K562 (cell line): ENCODE data around the gene USP28. TPM values are rescaled to one million over a fixed set of nuclear protein-coding genes. Genes with fewer than 3 reads are reported as not detected.

Experiments
- ATAC-seq: fragments of 200-7000 bp; cut with Tn5 transposase; 3 replicates; pipeline ENCODE4 v1.9.1; 2020; ENCODE audit warnings: moderate library complexity
- BruUV-seq: library from RNA; stranded (reverse); fragments of 400-500 nt; replicated peaks from 2 replicates; lab custom pipeline; 2021; lab: Mats Ljungman, UMichigan
- CTCF ChIA-PET: fragments of 300-600 bp; formaldehyde crosslinking; extraction: SDS; loops from one replicate; lab custom pipeline; 2021; ENCODE audit warnings: low intra/inter-chr PET ratio; lab: Yijun Ruan, JAX
- POLR2A ChIA-PET: fragments of 300-600, 350-650 bp; sonication (Branson Sonifier 250); formaldehyde crosslinking; extraction: SDS; loops from one replicate; lab custom pipeline; 2021; ENCODE audit warnings: antibody characterized with exemption, inconsistent platforms; lab: Yijun Ruan, JAX
- DNase-seq, 4 experiments: peaks; one replicate each; pipeline versions ENCODE4 v3.0.0 to v3.0.0-alpha.2; 2011 to 2018; ENCODE audit warnings: low spot score in 3 of 4, mixed read lengths in 3 of 4; ENCODE audit errors: extremely low read depth in 1 of 4
- FAIRE-seq: peaks from 2 replicates; lab custom pipeline; 2011; peaks lifted over from hg19 to GRCh38; lab: Jason Lieb, UNC
- H2AFZ ChIP-seq: 2 replicates; pipeline ENCODE4 v1.6.0; 2011; ENCODE audit warnings: low read depth, low read length, control low read depth, inconsistent platforms
- H3K27ac ChIP-seq: fragments of 200-600 bp; 3 replicates; pipeline ENCODE4 v1.8.0; 2011; ENCODE audit warnings: low read depth, mild to moderate bottlenecking, control low read depth, inconsistent platforms, low read length, moderate library complexity, mixed read lengths; ENCODE audit errors: extremely low read depth
- H3K27me3 ChIP-seq, 2 experiments: fragments of 300-600 bp in 1 of 2; 2 replicates in 1 of 2; 3 replicates in 1 of 2; pipeline versions ENCODE4 v1.6.0 to v1.8.0; 2011; ENCODE audit warnings: inconsistent platforms in 2 of 2, low read length in 2 of 2, mild to moderate bottlenecking in 1 of 2, mixed read lengths in 1 of 2, moderate library complexity in 1 of 2; ENCODE audit not compliant: control insufficient read depth in 2 of 2, insufficient read depth in 2 of 2
- H3K36me3 ChIP-seq: fragments of 300-600 bp; 3 replicates; pipeline ENCODE4 v1.8.0; 2011; ENCODE audit warnings: mild to moderate bottlenecking, low read length, inconsistent platforms; ENCODE audit not compliant: control insufficient read depth, insufficient read depth
- H3K4me1 ChIP-seq, 2 experiments: fragments of 200-600 bp in 1 of 2; replicated peaks in 1 of 2; 2 replicates in 1 of 2; 3 replicates in 1 of 2; pipeline versions ENCODE4 v1.5.1 to v1.8.0; 2011; ENCODE audit warnings: inconsistent platforms in 2 of 2, low read length in 2 of 2, mild to moderate bottlenecking in 1 of 2, mixed read lengths in 1 of 2, moderate library complexity in 1 of 2; ENCODE audit not compliant: control insufficient read depth in 2 of 2, insufficient read depth in 2 of 2
- H3K4me2 ChIP-seq: 2 replicates; pipeline ENCODE4 v1.6.1; 2011; ENCODE audit warnings: low read length, control low read depth, inconsistent platforms, mixed read lengths; ENCODE audit not compliant: insufficient read depth
- H3K4me3 ChIP-seq: fragments of 200-600 bp; sonication (generic), shearing (Covaris generic); 2 replicates; pipeline ENCODE4 v1.5.1; 2016; ENCODE audit warnings: control low read depth, inconsistent platforms
- H3K79me2 ChIP-seq: fragments of 200-600 bp; 3 replicates; pipeline ENCODE4 v1.8.0; 2011; ENCODE audit warnings: low read length, inconsistent platforms; ENCODE audit not compliant: control insufficient read depth, insufficient read depth
- H3K9ac ChIP-seq, 2 experiments: 2 replicates each; pipeline versions ENCODE4 v1.6.0 to v1.6.1; 2011; ENCODE audit warnings: low read depth in 2 of 2, low read length in 2 of 2, control low read depth in 1 of 2, inconsistent platforms in 1 of 2, mild to moderate bottlenecking in 1 of 2, mixed read lengths in 1 of 2; ENCODE audit not compliant: insufficient read depth in 1 of 2
- H3K9me1 ChIP-seq: one replicate; pipeline ENCODE4 v1.6.0; 2011; ENCODE audit warnings: inconsistent platforms, mild to moderate bottlenecking, low read length, moderate library complexity; ENCODE audit not compliant: control insufficient read depth, insufficient read depth
- H3K9me3 ChIP-seq: replicated peaks from 2 replicates; pipeline ENCODE4 v1.5.1; 2011; ENCODE audit warnings: low read depth, low read length, inconsistent platforms; ENCODE audit not compliant: control insufficient read depth, insufficient read depth
- H4K20me1 ChIP-seq: replicated peaks from 2 replicates; pipeline ENCODE4 v1.6.1; 2011; ENCODE audit warnings: low read length, inconsistent platforms, mixed read lengths; ENCODE audit not compliant: control insufficient read depth, insufficient read depth
- CGGBP1 ChIP-seq: fragments of 250-450 bp; sonication (Bioruptor Pico); IDR thresholded peaks from 2 replicates; pipeline ENCODE4 v1.9.0; 2021; ENCODE audit warnings: mild to moderate bottlenecking
- DDX20 ChIP-seq: fragments of 450-650 bp; IDR thresholded peaks from 2 replicates; pipeline ENCODE4 v1.6.1; 2016; ENCODE audit warnings: missing genetic modification characterization, low read depth, mild to moderate bottlenecking, missing compliant biosample characterization, moderate library complexity
- FOXK1 ChIP-seq: sonication (generic); formaldehyde crosslinking; IDR thresholded peaks from 2 replicates; pipeline ENCODE4 v1.8.0; 2022; ENCODE audit warnings: missing genetic modification reagents, mild to moderate bottlenecking, borderline replicate concordance
- FOXK2 ChIP-seq, 2 experiments: fragments of 450-650 bp; IDR thresholded peaks in 1 of 2; conservative IDR thresholded peaks in 1 of 2; 2 replicates each; pipeline ENCODE4 v1.6.1; 2016; ENCODE audit warnings: low read depth in 2 of 2, mild to moderate bottlenecking in 1 of 2
- HEY1 ChIP-seq: fragments of 250-450 bp; sonication (Bioruptor Pico); IDR thresholded peaks from 2 replicates; pipeline ENCODE4 v1.5.0; 2020; ENCODE audit warnings: mild to moderate bottlenecking, moderate library complexity, borderline replicate concordance
- JUND ChIP-seq, 2 experiments: IDR thresholded peaks; 2 replicates in 1 of 2; 3 replicates in 1 of 2; pipeline ENCODE4 v1.6.1; 2011; ENCODE audit warnings: borderline replicate concordance in 2 of 2, low read depth in 2 of 2, low read length in 2 of 2, improper control_type of control experiment in 1 of 2, missing biosample characterization in 1 of 2, missing genetic modification characterization in 1 of 2, missing genetic modification reagents in 1 of 2
- MLX ChIP-seq, 2 experiments: fragments of 450-650 bp in 1 of 2; sonication (generic) in 1 of 2; formaldehyde crosslinking; conservative IDR thresholded peaks; 2 replicates each; pipeline versions ENCODE4 v1.4.0 to v1.8.1; 2020 to 2022; ENCODE audit warnings: mild to moderate bottlenecking in 1 of 2, missing genetic modification reagents in 1 of 2
- RAD21 ChIP-seq, 2 experiments: fragments of 250-450 bp in 1 of 2; fragments of 450-650 bp in 1 of 2; sonication (Bioruptor Pico) in 1 of 2; formaldehyde crosslinking in 1 of 2; IDR thresholded peaks in 1 of 2; conservative IDR thresholded peaks in 1 of 2; 2 replicates each; pipeline versions ENCODE4 v1.4.0 to v1.8.0; 2020 to 2022; ENCODE audit warnings: mild to moderate bottlenecking in 2 of 2, moderate library complexity in 1 of 2
- SMC3 ChIP-seq: conservative IDR thresholded peaks from 2 replicates; pipeline ENCODE4 v1.6.1; 2011; ENCODE audit warnings: low read depth, low read length, improper control_type of control experiment; ENCODE audit not compliant: insufficient read depth
- ZBTB12 ChIP-seq: fragments of 250-450 bp; sonication (Bioruptor Pico); IDR thresholded peaks from 2 replicates; pipeline ENCODE4 v1.4.0; 2020
- ZBTB8A ChIP-seq: fragments of 450-650 bp; IDR thresholded peaks from 2 replicates; pipeline ENCODE4 v1.6.1; 2018; ENCODE audit warnings: mild to moderate bottlenecking, moderate library complexity; ENCODE audit not compliant: partially characterized antibody
- WGBS: fragments of 100-300 bp; shearing (Covaris generic); methylation state at CpG from one replicate; pipeline ENCODE4 v1.1.6; 2016; ENCODE audit warnings: low coverage, mixed read lengths; ENCODE audit not compliant: insufficient coverage; ENCODE audit errors: missing lambda C conversion rate; 5-methylcytosine and 5-hydroxymethylcytosine counted together
- in situ Hi-C: fragments of 300-500 bp; cut with MboI; formaldehyde crosslinking; loops from 4 replicates; pipeline ENCODE4 v1.15.0; 2018; ENCODE audit warnings: inconsistent platforms, mixed read lengths
- intact Hi-C: fragments of 100-400 bp; cut with micrococcal nuclease; formaldehyde crosslinking; loops from 2 replicates; pipeline ENCODE4 v1.14.2; 2022
- polyA plus RNA-seq, 8 experiments: library from polyadenylated mRNA; depleted of rRNA in 4 of 8; stranded (reverse) in 5 of 8; unstranded in 3 of 8; fragments of >200 nt; fragmentation: Nextera tagmentation in 2 of 8; fragmentation: Illumina TruSeq in 1 of 8; extraction: Ambion mirVana in 2 of 8; extraction: Trizol in 1 of 8; gene quantifications; 2 replicates each; pipeline versions ENCODE4 v1.2.1 to v1.2.3, GENCODE V29; 2011 to 2014; ENCODE audit warnings: inconsistent platforms in 1 of 8, missing spikeins in 1 of 8
- total RNA-seq, 7 experiments: library from RNA; depleted of rRNA in 6 of 7; stranded (reverse); fragments of >200 nt in 6 of 7; fragmentation: Illumina TruSeq in 2 of 7; extraction: Trizol in 2 of 7; gene quantifications; 2 replicates each; pipeline versions ENCODE4 v1.2.1 to v1.2.3, GENCODE V29; 2011 to 2021; ENCODE audit warnings: low replicate concordance in 1 of 7

USP28 gene
- total and polyA plus RNA-seq, 9 of the 15 experiments (the other 6 are each of a cell fraction or from before 2014, with no cell fraction given) = 3.7 to 42.7 (median 20.3) TPM

GRCh38 chr11:113896156-113896879 is 20.9 kb upstream of the USP28 start (continued):
- TF ChIP-seq SMC3 (peak; percentile 64), FOXK1 (CRISPR knock-in tag) (no peak)
- TF ChIP-seq, all 486 proteins: peak for 6

- in situ Hi-C loops = loop anchor here (5.0 kb wide), 1 partner anchor 367 kb away; no protein-coding TSS in a partner anchor
- no peak overlapping the region for H3K4me2 ChIP-seq
- TF ChIP-seq HEY1 (no peak), ZBTB8A (no peak), ZBTB12 (CRISPR knock-in tag) (no peak), DDX20 (tag) (no peak), CGGBP1 (CRISPR knock-in tag) (no peak), FOXK1 (CRISPR knock-in tag) (no peak), MLX (CRISPR knock-in tag; conservative IDR thresholded peaks at IDR 0.05) (no peak), FOXK2 (conservative IDR thresholded peaks at IDR 0.05 in 1 of 2, IDR thresholded peaks at IDR 0.05 in 1 of 2; ENCODE audit: low read depth in 2 of 2) (no peak), JUND (IDR thresholded peaks at IDR 0.05; ENCODE audit: borderline replicate concordance, low read depth, low read length) (no peak), JUND (tag; IDR thresholded peaks at IDR 0.05; ENCODE audit: borderline replicate concordance, low read depth, low read length) (no peak), RAD21 (CRISPR knock-in tag; conservative IDR thresholded peaks at IDR 0.05 in 1 of 2, IDR thresholded peaks at IDR 0.05 in 1 of 2) (no peak)
Measured at GRCh38 chr11:113895367-113896155, 20.2 kb upstream of the USP28 start.

More at GRCh38 chr11:113895367-113896155, 20.2 kb upstream of the USP28 start:
- WGBS = 11% methylated on average over 10 of the region's 10 CpGs
- intact Hi-C loops = loop anchor here (1.0 to 5.0 kb wide), 2 partner anchors 97 to 367 kb away; no protein-coding TSS in a partner anchor
- Histone ChIP-seq H3K4me3 (no peak overlapping the region), H3K4me1 (peaks cover 0 to 4% of the 10 kb centered on the region in 2 experiments; a peak in 1 of 5 replicates), H2AFZ (peak overlapping the region; percentile 71), H3K9me3 (no peaks in the 10 kb centered on the region), H3K36me3 (no peaks in the 10 kb centered on the region), H4K20me1 (no peaks in the 10 kb centered on the region; the same call in 1 of the 2 replicates), H3K9ac (no peak overlapping the region), H3K27me3 (no peaks in the 10 kb centered on the region), H3K9me1 (no peaks in the 10 kb centered on the region), H3K27ac (no peak overlapping the region), H3K79me2 (no peaks in the 10 kb centered on the region)
- FAIRE-seq (no peak), DNase-seq (peak in 1 of 4 experiments; percentile 9), ATAC-seq (peak; percentile 78)
- ChIA-PET CTCF (interaction anchor here (0.5 to 1.2 kb wide), 2 partner anchors 366 to 578 kb away, joined by 4 to 5 read pairs; no protein-coding TSS in a partner anchor), POLR2A (interaction anchor here (0.6 to 1.3 kb wide), 4 partner anchors 8 to 371 kb away, joined by 3 read pairs; no protein-coding TSS in a partner anchor)
- BruUV-seq = no TSS peak
